ENCODE results near the gene IMMT.

IMMT gene

GRCh38 chr2:86219896-86220295 lies 24.6 kb upstream of the IMMT start:
- H3K4me3 ChIP-seq (replicated peaks; ENCODE audit: insufficient read depth, low read length): no peak overlapping the region
- no peak for DNase-seq (ENCODE audit: low read depth in 1 of 2, low spot score in 1 of 2)
- H3K27me3 ChIP-seq (ENCODE audit: insufficient read depth, poor library complexity, severe bottlenecking): no peaks in the 10 kb centered on the region
- TF ChIP-seq REST (IDR thresholded peaks at IDR 0.05; ENCODE audit: insufficient replicate concordance, low read depth) (no peak), POLR2AphosphoS5 (IDR thresholded peaks at IDR 0.05; ENCODE audit: low read depth) (no peak), GABPA (IDR thresholded peaks at IDR 0.05; ENCODE audit: low read depth) (no peak), SPI1 (IDR thresholded peaks at IDR 0.05; ENCODE audit: borderline replicate concordance, low read depth) (no peak), CTCF (IDR thresholded peaks at IDR 0.05; ENCODE audit: insufficient read depth, low read length) (no peak)
- no peak overlapping the region for H3K27ac ChIP-seq (replicated peaks)

- no peak overlapping the region for H3K27ac ChIP-seq (replicated peaks)
- TF ChIP-seq REST (IDR thresholded peaks at IDR 0.05; ENCODE audit: insufficient replicate concordance, low read depth): no peak
- no peak for DNase-seq (ENCODE audit: low read depth in 1 of 2, low spot score in 1 of 2)
- no peaks in the 10 kb centered on the region for H3K27me3 ChIP-seq (ENCODE audit: insufficient read depth, poor library complexity, severe bottlenecking)
- no peak overlapping the region for H3K4me3 ChIP-seq (replicated peaks; ENCODE audit: insufficient read depth, low read length)
Measured at GRCh38 chr2:86218124-86218523, 22.9 kb upstream of the IMMT start.

GRCh38 chr2:86216575-86217555 lies 21.6 kb upstream of the IMMT start:
- Histone ChIP-seq H3K4me3 (replicated peaks; ENCODE audit: insufficient read depth, low read length) (no peak overlapping the region), H3K27me3 (ENCODE audit: insufficient read depth, poor library complexity, severe bottlenecking) (no peaks in the 10 kb centered on the region), H3K27ac (replicated peaks) (no peak overlapping the region)
- no peak for TF ChIP-seq CTCF (IDR thresholded peaks at IDR 0.05; ENCODE audit: insufficient read depth, low read length)
- TF ChIP-seq POLR2AphosphoS5 (IDR thresholded peaks at IDR 0.05; ENCODE audit: low read depth): no peak
- TF ChIP-seq GABPA (IDR thresholded peaks at IDR 0.05; ENCODE audit: low read depth): no peak
- no peak for TF ChIP-seq SPI1 (IDR thresholded peaks at IDR 0.05; ENCODE audit: borderline replicate concordance, low read depth)
- no peak for TF ChIP-seq REST (IDR thresholded peaks at IDR 0.05; ENCODE audit: insufficient replicate concordance, low read depth)
- DNase-seq (ENCODE audit: low read depth in 1 of 2, low spot score in 1 of 2): no peak
